ENCODE results near the gene TMTC1. TPM values are rescaled to one million over a fixed set of nuclear protein-coding genes. Genes with fewer than 3 reads are reported as not detected.

The TMTC1 gene
- total and polyA plus RNA-seq, 2 experiments from 2014 or later = 4.8 to 24.3 TPM

- DNase-seq (ENCODE audit: low spot score) (no peak), ATAC-seq (no peak)
- H3K4me2 ChIP-seq = no peak overlapping the region
- H3K4me1 ChIP-seq (ENCODE audit: insufficient read depth) = peaks cover 24% of the 10 kb centered on the region
- no peaks in the 10 kb centered on the region for H3K9me3 Mint-ChIP-seq
- H4K20me1 ChIP-seq (replicated peaks; ENCODE audit: insufficient read depth) = no peaks in the 10 kb centered on the region
- H3F3A ChIP-seq (replicated peaks; ENCODE audit: low read depth) = no peaks in the 10 kb centered on the region
- H3K4me1 Mint-ChIP-seq = peaks cover 27% of the 10 kb centered on the region
- no peak for TF ChIP-seq POLR2AphosphoS5 (IDR thresholded peaks at IDR 0.05; ENCODE audit: low read depth)
- no peak for TF ChIP-seq ZNF114 (CRISPR knock-in tag; IDR thresholded peaks at IDR 0.05)
- no peak for TF ChIP-seq REST (IDR thresholded peaks at IDR 0.05; ENCODE audit: unreplicated experiment)
- no peak for TF ChIP-seq EZH2 (IDR thresholded peaks at IDR 0.05; ENCODE audit: low read depth, unreplicated experiment)
- TF ChIP-seq EZH2phosphoT487 (IDR thresholded peaks at IDR 0.05; ENCODE audit: unreplicated experiment) = no peak
- TF ChIP-seq ZNF462 (CRISPR knock-in tag; IDR thresholded peaks at IDR 0.05) = no peak
- no peak for TF ChIP-seq NANOG (IDR thresholded peaks at IDR 0.05; ENCODE audit: borderline replicate concordance)
- H3K27me3 ChIP-seq (ENCODE audit: insufficient read depth) = no peaks in the 10 kb centered on the region
- H3K36me3 Mint-ChIP-seq (ENCODE audit: low read depth) = peaks cover 7% of the 10 kb centered on the region; the same call in 2 of the 3 replicates
- H3K36me3 ChIP-seq (ENCODE audit: insufficient read depth) = no peaks in the 10 kb centered on the region
- H3K4me3 Mint-ChIP-seq = no peak overlapping the region
- no peak overlapping the region for H3K4me3 ChIP-seq
- H3K9me2 ChIP-seq (ENCODE audit: insufficient read depth) = 0 out of 2 replicates have a peak, but pooled peaks cover 5% of the 10 kb centered on the region
- no peak overlapping the region for H3K27ac Mint-ChIP-seq
- H2AFZ ChIP-seq = no peak overlapping the region
- H3K27ac ChIP-seq (ENCODE audit: low read depth) = 0 out of 2 replicates have a peak overlapping the region, but pooled peaks have one; percentile 5
- H3K27me3 Mint-ChIP-seq (ENCODE audit: insufficient read depth, low read depth, poor library complexity) = no peaks in the 10 kb centered on the region
- no peaks in the 10 kb centered on the region for H3K79me2 ChIP-seq (replicated peaks; ENCODE audit: insufficient read depth)
Observed at GRCh38 chr12:29702222-29702621, 81.5 kb downstream of the TMTC1 start.
